Subcutaneous adipose tissue (tissue), 4 donors: ENCODE results near the gene SND1. TPM values are rescaled to one million over a fixed set of nuclear protein-coding genes. Genes with fewer than 3 reads are reported as not detected.

Experiments used
- CTCF ChIP-seq: fragments of 450-650 bp; IDR thresholded peaks from one replicate; pipeline ENCODE4 v1.5.1; 2016; ENCODE audit warnings: low read depth, mild to moderate bottlenecking, control low read depth, antibody characterized with exemption, moderate library complexity
- total RNA-seq, 4 donors: library from RNA; depleted of rRNA; stranded (reverse); fragments of >200 nt; gene quantifications; one replicate each; pipeline ENCODE4 v1.1.0, GENCODE V29; 2016

The SND1 gene
- total RNA-seq, 4 donors from 2014 or later = 73.9 to 98.3 (median 88.9) TPM

- no peak for TF ChIP-seq CTCF
Measured at GRCh38 chr7:127862525-127862924, 210.5 kb downstream of the SND1 start.

- TF ChIP-seq CTCF = no peak
Measured at GRCh38 chr7:127863082-127863481, 211.1 kb downstream of the SND1 start.

GRCh38 chr7:127865466-127865865, 213.5 kb downstream of the SND1 start:
- TF ChIP-seq CTCF = no peak

GRCh38 chr7:127870231-127870907, 218.4 kb downstream of the SND1 start:
- TF ChIP-seq CTCF = no peak

GRCh38 chr7:127871226-127871625, 219.2 kb downstream of the SND1 start:
- TF ChIP-seq CTCF = no peak

GRCh38 chr7:127872122-127872521, 220.1 kb downstream of the SND1 start:
- TF ChIP-seq CTCF = no peak

- no peak for TF ChIP-seq CTCF
Measured at GRCh38 chr7:127873151-127873550, 221.2 kb downstream of the SND1 start.
